ENCODE data around the gene OR10H3.

DNA sequence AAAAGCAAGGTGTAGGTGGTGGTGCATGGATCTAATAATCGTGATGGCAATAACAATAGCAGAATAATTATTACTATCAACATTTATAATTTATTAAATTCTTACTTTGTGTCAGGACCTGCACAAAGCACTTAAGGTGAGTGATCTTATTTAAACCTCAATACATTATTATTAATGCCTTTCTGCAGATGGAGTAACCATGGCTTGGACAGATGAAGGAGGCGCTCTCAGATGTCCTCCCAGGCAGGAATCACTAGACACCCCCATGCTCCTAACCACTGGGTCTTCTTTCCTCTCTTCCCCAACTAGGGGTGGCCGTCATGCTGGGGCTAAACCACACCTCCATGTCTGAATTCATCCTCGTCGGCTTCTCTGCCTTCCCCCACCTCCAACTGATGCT is 10.1 kb upstream of the OR10H3 start, which contains the start of gene OR10H2:
- TF ChIP-seq POLR2A (IDR thresholded peaks at IDR 0.05), result no peak
- no peak for TF ChIP-seq CTCF (IDR thresholded peaks at IDR 0.05)

Measured in lower leg skin (tissue), 3 donors.